GM19395 (cell line): ENCODE data around the gene MEST.
"Not testable (repeated sequence)": the region's sequence is repeated elsewhere in the genome, so short reads cannot be mapped to it uniquely, and the experiment has no call there.

ENCODE experiments used
- ATAC-seq: cut with Tn5 transposase; IDR thresholded peaks from one replicate; pipeline ENCODE4 v1.9.1; 2021; ENCODE audit warnings: mild to moderate bottlenecking, moderate library complexity; ENCODE audit not compliant: unreplicated experiment

MEST gene, protein sequence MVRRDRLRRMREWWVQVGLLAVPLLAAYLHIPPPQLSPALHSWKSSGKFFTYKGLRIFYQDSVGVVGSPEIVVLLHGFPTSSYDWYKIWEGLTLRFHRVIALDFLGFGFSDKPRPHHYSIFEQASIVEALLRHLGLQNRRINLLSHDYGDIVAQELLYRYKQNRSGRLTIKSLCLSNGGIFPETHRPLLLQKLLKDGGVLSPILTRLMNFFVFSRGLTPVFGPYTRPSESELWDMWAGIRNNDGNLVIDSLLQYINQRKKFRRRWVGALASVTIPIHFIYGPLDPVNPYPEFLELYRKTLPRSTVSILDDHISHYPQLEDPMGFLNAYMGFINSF

DNA sequence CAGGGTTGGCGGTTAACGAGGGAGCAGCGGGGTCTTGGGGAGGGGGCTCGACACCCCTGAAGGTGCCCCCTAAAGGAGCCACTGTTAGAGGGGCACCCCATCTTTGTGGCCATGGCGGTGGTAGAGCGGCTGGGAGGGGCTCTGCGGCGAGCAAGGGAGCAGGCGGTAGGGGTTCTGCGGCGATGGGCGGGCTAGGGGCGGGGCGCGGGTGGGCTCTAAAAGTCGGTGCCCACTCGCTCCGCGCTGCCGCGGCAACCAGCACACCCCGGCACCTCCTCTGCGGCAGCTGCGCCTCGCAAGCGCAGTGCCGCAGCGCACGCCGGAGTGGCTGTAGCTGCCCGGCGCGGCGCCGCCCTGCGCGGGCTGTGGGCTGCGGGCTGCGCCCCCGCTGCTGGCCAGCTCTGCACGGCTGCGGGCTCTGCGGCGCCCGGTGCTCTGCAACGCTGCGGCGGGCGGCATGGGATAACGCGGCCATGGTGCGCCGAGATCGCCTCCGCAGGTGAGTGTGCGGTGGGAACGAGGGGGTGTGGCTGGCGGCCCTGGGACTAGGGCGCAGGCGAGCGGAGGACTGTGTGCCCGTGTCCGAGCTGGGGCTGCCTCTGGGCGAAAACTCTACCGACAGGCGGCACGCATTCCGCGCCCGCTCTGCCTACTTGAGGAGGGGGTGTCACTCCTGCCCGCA lies at the start of gene MEST:
Gene MEST, plus strand, starts transcription at position 245 of the 682 bp plus-strand sequence. Its CDS starts 229 bp downstream, at position 474.
- no peak for ATAC-seq

DNA sequence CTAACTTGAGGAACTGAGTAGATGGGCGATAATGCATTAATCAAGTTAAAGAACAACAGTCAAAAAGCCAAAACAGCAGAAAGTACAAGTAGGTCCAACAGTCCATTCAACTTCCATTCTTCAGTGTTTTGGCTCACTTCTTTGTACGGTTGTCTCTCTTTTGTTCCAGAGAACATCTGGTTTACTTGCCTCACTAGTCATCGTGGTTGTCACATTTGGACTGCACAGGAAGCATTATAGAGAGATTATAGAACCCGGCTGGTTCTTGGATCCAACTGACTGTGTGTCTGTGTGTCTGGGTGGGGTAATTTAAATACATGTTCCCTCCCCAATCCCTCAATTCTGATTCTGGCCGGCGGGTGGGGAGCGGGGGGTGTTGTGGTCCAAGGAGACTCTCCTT lies 49.3 kb upstream of the MEST start:
- no peak for ATAC-seq

DNA sequence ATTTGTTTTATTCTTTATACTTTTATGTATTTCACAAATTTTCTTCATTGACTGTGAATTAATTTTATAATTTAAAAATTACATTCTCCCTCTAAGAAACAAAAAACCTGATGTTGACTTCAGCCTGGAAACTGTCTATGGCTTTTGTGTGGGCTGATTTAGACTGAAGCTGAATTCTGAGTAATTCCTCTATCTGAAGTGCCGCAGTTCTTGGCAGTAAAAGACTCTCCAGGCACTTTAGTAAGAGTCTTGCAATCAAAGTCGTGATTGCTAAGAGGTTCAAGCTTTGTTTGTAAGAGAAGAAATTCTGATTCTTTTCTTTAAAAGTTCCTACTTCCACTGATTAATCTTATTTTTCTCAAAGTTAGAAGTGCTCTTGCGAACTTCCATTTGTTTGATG lies 47.7 kb upstream of the MEST start:
- ATAC-seq = no peak

DNA sequence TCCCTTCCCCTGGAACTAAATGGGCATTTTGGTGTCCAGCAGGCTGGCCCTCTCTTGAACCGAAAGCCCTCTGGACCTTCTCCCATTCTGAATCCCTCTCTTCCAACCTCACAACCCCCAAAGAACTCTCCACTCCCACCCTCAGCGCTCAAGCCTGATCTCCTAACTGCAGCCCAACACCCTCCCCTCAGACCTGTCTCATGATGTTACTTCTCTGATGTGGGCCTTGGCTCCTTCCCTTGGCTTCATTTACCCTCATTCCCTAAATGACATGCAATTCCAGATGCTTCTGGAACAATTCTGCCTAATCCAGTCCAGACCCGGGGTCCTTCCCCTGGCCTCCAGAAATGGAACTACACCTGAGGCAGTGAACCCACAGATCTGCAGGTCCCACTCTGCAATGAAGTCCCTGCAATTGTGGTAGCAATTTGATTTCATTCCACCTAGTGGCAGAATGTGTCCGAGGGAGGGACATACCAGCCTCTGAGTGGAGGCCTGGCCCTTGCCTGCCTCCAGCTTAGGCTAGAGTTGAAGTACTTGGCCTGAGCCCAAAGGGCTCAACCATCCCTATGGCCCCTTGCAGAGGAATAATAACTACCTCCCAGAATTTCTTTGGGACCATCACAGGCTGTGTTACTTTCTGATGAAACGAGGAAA lies 47.0 kb upstream of the MEST start:
- ATAC-seq = no peak

DNA sequence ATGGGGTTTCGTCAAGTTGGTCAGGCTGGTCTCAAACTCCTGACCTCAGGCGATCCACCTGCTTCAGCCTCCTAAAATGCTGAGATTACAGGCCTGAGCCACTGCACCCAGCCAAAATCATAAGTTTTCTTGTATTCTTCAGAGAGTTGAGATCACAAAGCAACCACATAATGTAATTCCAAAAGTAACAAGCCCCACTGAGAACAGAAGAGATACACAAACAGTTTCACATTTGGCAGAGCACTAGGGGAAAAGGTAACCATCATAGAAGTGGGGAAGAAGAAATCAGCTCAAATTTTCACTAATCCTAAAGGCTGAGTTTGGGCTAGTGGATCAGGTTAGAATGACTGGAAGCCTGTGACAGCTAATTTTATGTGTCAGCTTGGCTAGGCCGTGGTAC lies 45.6 kb upstream of the MEST start:
- ATAC-seq = no peak

DNA sequence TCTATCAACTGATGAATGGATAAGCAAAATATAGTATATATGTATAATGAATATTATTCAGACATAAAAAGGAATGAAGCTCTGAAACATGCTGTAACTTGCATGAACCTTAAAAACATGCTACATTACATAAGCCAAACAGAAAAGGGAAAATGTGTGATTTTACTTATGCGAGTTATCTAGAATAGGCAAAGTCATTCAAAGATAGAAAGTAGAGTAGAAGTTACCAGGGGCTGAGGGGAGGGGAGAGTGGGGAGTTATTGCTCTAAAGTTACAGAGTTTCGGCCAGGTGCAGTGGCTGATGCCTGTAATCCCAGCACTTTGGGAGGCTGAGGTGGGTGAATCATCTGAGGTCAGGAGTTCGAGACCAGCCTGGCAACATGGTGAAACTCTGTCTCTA lies 40.5 kb upstream of the MEST start:
- ATAC-seq = not testable (repeated sequence)

DNA sequence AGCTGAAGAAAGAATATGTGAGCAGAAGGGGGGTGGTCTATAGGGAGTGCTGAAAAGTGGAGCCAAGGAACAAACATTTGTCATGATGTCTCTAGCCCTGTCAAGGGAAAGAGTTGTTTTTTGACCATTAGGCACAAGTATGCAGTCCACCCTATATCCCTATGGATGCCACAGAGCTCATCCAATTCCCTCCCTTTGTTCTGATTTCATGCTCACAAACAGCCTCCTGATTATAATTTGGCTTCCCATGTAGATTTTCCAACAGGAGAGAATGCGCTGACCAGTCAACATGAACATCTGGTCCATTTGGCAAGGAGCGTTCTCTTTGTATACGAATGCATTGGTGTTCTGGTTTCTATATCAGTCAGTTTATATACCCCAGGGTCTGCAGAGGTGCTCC lies 38.9 kb upstream of the MEST start:
- no peak for ATAC-seq

DNA sequence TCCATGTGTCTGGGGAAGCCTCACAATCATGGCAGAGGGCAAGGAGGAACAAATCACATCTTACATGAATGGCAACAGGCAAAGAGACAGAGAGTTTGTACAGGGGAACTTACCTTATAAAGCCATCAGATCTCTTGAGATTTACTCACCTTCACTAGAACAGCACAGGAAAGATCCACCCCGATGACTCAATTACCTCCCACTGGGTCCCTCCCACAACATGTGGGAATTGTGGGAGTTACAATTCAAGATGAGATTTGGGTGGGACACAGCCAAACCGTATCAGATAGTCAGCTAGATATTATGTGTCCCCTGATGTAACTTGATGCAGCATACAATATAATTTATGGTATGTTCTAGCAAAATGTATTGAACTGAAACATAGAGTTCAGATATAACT lies 36.9 kb upstream of the MEST start:
- no peak for ATAC-seq

DNA sequence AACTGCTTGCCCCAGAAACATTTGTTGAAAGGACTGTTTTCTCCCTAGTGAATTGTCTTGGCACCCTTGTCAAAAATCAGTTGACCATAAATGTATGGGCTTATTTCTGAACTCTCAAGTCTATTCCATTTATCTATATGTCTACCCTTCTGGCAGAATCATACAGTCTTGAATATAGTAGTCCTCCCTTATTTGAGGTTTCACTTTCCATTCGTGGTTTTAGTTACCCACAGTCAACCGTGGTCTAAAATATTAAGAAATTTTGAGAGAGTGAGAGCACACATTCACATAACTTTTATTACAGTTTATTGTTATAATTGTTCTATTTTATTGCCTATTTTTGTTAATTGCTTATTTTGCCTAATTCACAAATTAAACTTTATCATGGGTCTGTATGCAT lies 33.6 kb upstream of the MEST start:
- peak; percentile 53 for ATAC-seq

DNA sequence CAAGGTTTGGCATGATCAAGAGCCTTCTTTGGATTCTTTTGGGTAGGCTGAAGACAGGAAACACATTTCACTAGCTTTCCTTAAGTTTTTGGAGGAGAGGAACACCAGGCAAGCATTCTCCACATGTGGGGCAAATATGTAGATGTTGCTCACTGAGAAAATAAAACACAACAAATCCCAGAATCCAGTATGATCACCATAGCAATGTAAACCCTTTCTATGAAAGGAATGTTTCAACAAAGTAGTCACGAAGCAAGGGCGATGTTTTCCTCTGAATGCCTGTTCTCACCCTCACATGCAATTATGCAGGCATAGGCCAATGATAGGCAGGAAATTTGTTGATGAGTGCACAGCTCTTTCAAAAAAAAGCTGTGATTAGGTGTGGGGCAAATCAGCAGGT lies 30.6 kb upstream of the MEST start:
- no peak for ATAC-seq

DNA sequence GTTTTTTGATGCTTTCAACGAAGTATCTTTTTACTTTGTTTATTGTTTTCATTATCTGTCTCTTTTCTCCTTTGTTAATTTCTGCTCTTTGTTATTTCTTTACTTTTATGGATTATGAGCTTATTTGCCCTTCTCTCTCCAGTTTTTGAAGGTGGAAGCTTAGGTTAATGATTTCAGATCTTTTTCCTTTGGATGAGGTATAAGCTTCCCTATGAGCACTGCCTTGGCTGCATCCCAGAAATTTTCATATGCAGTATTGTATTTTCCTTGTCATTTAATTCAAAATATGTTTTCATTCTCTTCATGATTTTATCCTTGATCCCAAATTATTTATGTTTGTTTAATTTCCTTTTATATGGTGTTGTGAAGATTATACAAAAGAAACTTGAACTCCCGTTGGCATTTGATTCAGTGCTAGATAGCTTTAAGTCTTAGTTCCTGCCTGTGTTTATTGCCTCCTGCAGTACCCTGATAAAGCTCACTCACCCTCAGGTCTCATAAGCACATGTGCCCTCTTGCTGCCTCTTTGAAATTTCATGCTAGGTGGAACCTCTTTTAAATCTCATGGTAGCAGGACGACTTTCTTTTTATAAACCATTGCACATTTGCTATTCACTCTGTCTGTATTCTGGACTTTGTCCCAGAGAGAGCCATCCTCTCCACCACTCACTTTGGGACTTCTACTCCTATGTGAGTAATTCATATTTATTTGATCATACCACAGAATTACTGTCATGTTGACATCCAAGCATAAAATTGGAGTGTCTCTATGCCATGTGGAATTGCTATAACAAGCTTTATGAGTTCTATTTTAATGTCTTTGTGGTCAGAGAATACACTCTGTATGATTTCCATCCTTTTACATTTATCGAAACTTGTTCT lies 28.1 kb upstream of the MEST start:
- ATAC-seq = no peak

DNA sequence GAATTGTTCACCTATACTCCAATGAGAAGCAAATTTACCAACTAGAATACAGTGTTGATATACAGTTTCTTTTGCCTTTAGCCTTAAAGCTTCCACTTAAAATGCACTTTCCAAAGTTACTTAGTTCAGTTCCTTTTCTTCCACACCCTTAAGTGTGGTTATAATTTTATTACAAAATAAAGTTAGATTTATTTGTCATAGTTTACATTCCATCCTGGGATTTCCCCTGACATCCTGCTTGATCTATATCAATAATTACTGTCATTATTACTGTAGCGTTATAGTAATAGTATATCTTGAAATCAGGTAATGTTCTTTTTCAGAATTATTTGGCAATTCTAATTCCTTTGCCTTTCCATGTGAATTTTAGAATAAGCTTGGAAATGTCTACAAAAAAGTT lies 23.3 kb upstream of the MEST start:
- no peak for ATAC-seq

DNA sequence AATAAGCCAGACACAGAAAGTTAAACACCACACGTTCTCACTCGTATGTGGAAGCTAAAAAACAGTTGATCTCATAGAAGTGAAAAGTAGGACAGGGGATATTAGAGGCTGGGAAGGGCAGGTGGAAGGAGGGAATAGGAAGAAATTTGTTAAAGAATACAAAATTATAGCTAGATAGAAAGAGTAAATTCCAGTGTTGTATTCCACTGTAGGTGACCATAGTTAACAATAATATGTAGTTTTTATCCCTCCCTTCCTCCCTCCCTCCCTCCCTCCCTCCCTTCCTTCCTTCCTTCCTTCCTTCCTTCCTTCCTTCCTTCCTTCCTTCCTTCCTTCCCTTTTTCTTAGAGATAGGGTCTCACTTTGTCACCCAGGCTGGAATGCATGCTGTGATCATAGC lies 19.9 kb upstream of the MEST start:
- ATAC-seq = no peak

DNA sequence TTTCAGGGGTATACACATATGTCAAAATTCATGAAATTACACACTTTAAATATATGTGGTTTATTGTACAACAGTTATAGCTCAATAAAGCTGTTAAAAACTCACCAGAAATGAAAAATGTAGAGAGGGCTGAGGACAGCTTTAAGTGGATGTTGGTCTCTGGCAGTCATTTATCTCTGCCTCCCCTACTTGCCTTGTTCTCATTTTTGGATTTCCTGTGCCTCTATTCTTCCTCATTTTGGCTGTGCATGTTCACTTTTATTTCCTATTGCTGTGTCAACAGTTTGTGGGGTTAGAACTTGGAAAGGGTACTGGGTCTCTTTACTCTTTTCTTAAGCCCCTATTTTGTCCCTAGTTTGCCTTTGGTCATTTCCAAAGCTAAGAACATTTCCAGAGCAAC lies 18.6 kb upstream of the MEST start:
- ATAC-seq = no peak

DNA sequence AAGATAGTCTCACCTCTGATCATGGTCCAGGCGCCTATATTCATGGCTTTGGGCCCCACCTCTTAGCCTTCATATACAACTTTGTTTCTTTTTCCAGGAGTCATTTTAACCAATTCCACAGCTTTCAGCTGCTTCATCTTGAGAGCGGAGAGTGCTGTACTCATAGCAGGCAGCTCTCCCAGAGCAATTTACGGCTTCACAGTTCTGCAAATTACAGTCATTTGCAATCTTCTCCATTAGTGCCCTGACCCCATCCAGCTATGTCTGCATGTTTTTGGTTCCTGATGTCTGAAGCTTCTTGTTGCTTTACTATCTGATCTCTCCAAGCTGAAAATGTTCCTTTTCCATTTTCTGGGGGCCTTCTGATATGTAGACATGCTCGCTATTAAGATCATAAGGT lies 18.0 kb upstream of the MEST start:
- no peak for ATAC-seq

DNA sequence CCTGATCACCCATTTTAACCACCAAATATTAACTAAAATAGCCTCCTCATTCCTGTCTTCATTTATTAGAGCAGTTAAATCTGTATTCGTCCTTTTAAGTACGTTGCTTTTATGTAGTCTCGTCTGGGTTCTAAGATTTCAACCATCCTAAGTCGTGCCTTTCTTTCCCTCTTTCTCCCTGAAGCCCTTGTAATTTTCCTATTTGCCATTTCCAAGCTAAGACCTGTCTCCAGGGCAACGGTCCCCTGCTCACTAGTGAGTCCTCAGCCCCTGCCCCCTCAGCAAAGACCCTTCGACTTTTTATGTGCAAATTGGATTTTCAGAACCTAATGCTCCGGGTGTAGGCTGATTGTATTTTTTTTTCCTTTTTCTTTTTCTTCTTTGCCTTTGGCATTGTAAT lies 16.1 kb upstream of the MEST start:
- no peak for ATAC-seq

DNA sequence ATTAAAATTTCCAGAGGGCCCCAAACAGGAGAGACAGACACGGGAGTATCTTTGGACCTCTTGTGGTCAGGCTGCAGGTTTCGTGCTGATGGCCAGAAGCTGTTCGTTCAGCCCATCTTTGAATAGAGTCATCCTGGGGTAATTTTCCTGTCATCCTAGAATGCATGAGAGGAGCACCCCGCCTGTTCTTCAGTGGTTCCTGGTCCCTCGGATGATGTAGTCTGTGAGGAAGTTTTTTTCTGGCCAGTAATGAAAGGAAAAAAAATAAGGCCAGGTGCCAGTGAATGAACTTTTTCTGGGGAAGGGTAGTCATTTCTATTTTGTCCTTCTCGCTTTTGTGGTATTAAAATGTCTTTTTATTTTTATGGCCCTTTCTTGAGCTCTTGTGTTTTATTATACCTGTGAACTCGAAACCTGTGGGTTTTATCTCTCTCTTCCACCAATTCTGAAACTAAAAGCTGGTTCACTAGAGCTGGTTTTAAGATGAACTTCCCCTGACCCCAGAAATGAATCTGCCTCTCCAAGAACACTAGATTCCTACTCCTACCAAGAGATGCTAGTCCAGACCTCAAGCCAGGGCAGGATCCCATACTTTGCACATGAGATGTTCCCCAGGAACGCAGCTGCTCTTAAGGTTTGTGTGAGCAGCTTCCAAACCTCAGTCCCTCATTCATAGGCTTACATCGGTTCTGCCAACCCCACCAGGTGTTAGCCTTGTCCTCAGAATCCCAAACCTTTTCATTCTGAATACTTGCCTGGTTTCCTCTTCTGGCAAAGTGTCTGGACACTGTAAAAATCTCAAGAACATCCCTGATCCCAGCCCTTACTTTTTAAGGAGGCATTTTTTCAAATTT lies 15.4 kb upstream of the MEST start:
- peak; percentile 94 for ATAC-seq

DNA sequence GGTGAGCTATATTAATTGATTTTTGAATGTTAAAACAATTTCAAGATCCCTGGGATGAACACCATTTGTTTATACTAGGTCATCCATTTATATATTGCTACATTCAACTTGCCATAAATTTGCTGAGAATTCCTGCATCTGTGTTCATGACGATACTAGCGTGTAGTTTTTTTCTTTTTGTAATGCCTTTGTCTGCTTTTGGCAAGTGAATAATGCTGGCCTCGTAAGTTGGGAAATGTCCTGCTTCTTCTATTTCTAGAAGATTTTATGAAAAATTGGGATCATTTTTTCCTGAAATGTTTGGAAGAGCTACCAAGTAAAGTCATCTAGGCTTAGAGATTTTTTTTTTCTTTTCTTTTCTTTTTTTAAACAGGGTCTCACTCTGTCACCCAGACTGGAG lies 12.9 kb upstream of the MEST start:
- no peak for ATAC-seq

DNA sequence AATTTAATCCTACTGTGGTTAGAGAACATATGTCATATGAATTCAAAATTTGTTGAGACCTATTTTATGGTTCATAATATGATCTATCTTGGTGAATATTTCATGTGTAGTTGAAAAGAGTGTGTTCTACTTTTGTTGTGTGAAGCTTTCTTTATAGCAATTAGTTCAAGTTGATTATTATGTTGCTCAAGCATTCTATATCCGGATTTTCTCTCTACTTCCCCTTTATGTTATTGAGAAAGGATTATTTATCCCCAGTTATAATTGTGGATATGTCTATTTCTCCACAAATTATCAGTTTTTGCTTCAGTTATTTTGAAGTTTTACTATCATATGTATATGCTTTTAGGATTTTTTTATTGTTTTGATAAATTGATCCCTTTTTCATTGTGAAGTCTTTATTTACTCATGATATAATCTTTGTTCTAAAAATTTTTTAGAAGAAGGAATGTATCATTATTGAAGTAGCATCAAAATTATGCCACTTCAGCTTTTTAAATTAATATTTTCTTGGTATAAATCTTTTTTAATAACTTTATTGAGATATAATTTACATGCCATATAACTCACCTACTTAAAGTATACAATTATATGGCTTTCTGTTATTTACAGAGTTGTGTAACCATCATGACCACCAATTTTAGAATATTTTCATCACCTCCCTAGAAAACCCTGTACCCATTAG lies 12.0 kb upstream of the MEST start:
- no peak for ATAC-seq

DNA sequence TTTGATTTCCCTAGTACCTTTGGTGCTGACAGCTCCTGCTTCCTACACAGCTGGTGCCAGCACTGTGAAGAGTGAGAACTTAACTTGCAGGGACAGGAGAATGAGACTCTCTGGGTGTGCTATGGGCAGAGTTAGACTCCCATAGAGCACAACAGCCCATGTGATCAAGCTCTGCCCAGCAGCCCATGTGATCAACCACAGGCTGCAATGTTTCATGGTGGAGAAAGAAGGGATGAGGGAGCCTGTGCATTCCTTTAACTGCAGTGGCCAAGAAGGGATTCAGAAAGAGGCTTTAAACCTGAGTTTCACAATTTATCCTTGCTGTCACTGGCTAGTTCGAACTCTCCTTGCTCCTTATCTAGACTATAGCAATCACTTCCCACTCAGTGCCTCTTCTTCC lies 10.0 kb upstream of the MEST start:
- no peak for ATAC-seq
